ENCODE results near the gene FAM89B.

FAM89B gene

DNA sequence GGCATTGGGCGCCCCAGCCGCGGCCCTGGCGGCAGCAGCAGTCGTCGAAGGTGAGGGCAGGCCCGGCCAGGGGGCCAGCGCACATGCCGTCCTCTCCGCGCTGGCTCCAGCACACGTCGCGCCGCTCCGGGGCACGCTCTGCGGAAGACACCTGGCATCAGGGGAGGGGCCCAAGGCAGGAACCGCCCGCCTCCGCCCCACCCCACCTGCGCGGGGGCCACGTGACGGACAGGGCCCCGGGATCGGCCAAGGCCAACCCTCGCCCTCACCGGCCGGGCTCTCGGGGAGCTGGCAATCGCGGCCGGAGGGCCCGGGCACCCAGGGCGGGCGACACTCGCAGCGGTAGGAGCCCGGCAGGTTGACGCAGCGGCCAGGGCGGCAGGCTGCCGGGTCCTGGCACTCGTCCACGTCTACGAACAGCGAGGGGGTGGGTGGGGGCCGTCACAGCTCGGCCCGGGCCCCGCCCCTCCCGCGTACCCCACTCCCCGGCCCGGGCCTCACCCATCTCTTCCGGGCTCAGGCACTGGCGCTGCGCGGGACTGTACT lies 32.5 kb upstream of the FAM89B start:
- DNase-seq: no peak

DNA sequence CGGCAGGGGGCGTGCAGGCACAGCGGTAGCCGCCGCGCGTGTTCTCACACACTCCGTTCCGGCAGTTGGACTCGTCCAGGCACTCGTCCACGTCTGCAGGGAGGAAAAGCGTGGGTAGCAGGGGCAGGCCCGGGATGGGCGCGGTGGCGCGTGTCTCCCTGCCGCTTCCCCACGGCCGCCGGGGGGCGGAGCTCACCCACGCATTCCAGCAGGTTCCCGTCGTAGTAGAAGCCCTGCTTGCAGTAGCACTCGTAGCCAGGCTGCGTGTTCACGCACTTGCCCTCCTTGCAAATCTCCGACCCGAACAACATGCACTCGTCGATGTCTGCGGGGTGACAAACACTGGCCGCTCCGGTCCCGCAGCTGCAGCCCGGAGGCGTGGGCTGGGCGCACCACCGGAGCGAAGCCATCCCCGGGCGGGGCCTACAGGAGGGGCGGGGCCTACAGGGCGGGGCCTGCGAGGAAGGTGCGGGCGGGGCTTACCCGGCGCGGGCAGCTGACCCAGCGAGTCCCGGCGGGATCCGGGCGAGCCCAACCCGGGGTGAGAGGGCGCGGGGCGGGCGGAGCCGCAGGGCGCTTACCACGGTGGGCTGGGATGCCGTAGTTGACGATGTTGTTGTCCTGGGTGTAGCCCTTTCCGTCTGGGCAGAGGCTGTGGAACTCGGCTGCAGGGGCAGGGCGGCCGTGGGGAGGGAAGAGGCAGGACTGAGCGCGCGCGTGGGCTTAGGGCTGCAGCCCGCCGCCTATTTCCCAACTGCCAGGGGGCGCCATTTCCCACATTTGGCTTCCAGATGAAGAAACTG lies 31.8 kb upstream of the FAM89B start:
- peak; percentile 91 for DNase-seq

DNA sequence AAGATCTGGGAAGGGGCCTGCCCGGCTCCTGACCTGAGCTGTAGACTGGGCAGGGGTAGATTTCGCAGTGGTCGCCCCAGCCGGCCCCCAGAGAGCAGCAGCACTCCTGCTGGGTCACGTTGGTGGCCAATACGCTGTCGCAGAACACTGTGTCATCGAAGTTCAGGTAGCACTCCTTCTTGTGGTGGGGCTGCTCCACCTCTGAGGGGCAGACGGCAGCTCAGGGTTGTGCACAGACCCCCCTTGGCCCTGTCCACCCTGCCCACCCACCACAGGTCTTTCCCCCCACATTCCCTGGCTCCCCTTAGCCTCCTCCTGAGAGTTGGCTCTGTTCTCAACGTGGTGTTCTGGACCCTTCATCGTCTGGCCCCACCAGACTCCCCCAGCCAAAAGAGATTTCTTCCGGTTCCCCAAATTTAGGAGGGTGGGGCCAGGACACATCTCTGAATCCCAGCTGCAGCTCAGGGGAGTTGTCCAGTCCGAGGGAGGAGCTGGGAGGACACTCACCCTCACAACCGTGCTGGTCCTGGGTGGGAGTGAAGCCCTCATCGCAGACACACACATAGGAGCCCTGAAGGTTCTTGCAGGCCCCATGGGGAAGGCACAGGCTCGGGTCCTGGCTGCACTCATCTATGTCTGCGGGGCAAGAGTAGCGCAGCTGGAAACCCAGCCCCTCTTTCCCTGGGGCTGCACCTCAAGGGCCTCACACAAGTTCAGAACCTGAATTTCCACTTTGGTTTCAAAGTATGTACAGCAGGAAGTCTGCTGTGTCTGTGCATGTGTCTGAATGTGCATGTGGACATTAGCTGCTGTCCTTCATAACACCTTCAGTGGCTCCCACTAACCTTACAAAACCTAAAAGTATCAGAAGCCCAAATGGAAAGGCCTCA lies 31.0 kb upstream of the FAM89B start:
- no peak for DNase-seq

DNA sequence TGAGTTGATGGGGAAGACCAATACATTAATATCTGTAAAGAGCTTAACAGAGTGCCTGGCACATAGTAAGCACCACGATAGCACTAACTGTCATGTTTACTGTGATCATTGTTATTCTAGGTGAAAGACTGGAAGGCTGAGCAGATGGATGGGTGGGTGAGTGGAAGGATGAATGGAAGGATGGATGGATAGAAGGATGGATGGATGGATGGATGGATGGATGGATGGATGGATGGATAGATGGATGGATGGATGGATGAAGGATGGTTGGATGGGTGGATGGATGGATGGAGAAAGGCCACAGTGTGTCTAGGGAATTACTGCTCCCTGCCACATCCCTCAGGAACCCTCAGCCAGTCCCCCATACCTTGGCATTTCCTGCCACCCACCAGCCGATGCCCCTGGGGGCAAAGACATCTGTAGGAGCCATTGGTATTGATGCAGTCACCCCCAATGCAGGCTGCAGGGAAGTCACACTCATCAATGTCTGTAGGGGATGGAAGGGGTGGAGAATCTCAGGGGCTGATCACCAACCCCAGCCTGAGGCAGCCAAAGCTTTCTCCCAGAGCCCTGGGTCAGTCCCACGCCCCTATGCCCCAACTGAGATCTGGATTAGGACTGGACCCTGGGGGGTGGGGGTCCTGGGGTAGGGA lies 29.5 kb upstream of the FAM89B start:
- DNase-seq: no peak

DNA sequence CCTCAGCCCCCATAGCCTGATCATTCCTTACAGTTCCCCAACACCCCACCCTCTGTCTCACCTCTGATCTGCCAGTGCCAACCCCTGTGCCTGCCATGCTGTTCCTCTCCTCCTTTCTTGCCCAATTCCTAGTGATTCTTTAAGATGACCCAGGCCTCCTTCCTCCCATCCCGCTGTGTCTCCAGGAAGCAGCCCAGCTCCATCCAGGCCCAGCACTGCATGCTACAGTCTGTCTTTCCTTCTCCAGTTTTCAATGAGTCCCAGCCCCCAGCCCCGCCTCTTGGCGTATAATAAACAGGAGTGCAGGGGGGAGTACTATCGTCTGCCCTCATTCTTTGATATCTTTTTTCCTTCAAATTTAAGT lies 26.5 kb upstream of the FAM89B start:
- DNase-seq: no peak

DNA sequence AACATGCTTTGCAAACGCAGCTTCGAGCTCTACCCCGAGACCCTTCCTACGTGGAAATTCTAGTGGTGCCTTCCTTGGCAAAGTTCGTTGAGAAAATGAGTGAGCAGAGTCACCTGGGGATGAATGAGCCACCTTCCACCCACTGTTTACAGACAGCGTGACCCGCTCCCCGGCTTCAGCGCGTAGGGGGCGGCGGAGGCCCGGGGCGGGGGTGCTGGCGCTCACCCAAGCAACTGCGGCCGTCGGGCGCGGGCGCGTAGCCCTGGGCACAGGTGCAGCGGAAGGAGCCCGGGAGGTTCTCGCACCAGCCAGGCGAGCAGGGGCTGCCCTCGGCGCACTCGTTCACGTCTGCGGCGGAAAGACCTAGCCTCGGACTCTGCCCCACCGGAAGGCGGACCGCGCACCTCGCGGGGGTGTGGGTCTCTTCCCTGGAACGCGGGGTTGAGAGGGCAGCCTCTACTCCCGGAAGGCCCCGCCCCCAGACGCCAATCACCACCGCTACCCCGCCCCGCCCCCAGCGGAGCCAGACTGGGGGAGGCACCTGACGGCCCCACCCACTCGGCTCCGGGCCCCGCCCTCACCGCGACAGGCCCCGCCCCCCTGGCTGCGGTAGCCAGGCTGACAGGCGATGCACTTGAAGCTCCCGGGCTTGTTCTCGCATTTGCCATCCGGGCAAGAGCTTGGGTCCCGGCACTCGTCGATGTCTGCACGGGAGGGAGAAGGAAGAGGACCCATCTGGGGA lies 25.9 kb upstream of the FAM89B start:
- no peak for DNase-seq

DNA sequence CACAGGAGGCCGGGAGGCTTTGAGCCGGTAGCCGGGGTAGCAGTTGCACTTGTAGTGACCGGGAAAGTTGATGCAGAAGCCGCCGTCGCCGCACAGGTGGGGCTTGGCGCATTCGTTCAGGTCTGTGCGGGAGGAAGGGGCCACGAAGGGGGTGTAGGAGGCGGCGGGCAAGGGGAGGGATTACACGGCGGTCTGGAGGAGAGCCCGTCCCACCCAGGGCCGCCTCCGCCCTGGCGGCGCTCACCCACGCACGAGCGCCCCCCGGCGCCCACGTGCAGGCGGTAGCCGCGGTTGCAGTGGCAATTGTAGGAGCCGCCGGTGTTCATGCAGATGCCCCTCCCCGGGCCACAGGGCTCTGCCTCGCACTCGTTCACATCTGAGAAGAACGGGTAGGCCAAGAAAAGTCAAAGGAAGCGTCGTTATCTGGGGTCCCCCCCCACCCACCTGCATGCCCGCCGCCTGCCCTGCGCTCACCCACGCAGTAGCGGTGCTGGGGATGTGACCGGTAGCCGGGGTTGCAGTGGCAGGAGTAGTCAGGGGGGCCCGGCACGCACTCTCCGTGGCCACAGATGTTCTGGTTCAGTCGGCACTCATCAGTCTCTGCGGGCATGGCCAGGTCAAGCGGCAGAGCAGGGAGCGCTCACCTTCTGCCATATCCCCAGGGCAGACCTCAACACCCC lies 24.8 kb upstream of the FAM89B start:
- DNase-seq: no peak

DNA sequence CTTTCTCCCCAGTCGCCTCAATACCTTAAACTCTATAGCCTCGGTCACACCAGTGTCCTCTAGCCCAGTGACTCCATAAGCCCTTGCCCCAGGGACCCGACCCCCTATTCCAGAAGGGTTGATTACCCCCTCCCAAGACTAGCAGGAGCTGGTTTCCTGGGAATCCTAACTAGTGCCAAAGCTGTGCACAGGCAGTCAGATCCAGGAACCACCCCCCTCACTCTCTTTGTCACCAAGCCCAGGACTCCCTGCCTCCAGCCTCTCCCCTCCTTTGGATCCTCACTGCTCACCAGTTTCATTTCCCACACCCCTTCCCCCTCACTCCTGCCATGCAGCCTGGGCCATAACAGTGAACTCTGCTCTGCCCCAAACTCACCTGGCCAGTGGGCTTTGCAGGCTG lies 23.9 kb upstream of the FAM89B start:
- DNase-seq: no peak

DNA sequence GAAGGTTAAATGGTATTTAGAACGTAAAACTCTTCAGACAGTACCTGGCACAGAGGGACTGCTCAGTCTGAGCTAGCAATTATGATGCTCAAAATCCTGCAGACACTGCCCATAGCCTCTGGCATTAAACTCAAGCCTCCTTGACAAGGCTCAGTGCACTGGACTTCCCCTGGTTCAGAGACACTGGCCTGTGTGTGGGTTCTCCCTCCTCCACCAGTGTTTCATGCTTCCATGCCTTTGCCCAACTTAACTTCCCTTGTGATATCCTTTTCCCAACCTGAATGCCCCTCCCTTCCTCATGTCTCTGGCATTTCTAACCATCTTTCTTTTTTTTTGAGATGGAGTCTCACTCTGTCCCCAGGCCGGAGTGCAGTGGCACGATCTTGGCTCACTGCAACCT lies 23.2 kb upstream of the FAM89B start:
- DNase-seq: no peak

DNA sequence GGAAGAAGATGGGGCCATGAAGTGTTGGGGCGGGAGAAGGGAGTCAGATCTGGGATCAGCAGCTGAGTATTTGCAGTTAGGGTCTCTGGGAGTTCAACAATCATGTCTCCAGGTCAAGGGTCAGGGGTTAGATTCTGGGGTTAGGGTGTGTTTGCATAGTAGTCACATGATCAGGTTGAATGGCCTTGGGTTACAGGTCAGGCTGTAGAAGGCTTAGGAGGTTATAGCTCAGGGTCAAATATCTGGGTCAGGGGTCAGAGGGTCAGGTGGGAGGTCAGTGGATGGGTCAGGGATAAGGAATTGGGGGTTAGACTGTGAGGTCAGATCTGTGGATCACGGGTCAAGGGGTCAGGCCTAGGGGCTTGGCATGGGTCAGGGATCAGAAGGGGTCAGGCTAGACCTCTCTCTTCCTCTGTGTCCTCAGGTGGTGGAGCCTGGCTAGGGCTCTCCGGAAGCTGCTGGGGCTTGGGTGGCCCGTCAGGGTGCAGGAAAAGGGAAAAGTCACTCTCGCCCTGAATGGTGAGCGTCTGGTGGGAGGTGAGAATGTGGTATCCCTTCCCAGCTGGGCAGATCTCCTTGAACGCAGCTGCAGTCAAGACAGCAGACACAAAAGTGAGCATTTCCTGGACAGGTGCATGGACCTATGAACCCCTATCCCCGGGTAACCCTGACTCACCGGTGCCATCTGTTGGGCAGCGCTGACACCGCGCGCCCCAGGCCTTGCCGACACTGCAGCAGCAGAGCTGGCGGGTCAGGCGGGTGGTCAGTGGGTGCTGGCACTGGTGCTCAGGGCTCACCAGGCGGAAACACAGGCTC lies 20.6 kb upstream of the FAM89B start:
- DNase-seq: no peak

DNA sequence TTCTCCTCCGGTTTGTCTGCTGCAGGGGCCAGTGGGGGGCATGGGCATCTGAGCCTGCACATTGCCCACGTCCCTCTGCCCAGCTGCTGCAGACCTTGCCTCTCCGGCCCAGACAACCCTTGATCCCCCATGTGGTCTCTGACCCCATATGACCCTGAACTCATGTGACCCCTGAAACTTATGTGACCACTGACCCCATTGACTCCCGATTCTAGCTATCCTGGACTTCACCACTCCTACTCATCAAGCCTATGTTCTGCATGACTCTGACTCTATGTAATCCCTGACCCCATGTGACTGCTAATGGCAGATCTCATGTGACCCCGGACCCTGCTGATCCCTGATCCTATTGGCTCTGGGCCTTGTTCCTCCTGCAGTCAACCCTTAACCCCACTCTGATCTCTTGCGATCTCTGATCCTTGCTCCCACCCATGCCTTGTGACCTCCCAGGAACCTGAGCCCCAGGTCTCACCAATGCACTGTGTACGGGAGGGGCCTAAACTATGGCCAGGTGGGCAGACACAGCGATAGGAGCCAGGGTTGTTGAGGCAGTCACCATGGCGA lies 19.9 kb upstream of the FAM89B start:
- DNase-seq: no peak

DNA sequence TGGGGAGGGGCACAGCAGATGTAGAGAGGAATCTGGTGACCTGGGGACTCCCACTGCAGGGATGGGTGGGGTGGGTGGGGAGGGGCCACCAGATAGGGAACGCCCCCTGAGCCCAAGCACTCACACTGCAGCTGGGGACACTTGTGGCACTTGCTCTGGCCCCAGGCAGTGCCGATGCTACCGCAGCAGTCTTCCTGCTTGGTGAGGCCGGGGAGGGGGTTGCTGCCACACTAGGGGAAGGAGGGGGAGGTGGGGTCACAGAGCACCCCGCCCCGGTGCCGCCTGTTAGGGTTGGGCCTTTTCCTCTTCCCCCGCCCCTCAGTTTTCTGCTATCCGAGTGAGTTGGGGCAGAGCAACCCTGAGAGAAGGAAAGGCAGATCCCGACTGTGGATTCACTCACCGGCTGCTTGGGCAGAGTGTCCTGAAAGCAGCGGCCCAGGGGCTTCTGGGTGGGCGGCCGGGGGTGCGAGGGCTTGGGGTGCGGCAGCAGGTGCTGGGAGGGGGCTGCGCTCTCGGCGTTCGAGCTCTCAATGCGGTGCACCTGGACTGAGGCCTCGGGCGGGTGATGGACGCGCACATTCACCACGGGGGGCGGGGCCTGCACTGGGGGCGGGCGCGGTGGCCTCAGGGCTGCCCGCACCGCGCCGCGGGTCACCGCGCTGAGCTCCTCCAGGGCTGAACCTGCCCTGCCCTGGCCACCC lies 18.9 kb upstream of the FAM89B start:
- no peak for DNase-seq

DNA sequence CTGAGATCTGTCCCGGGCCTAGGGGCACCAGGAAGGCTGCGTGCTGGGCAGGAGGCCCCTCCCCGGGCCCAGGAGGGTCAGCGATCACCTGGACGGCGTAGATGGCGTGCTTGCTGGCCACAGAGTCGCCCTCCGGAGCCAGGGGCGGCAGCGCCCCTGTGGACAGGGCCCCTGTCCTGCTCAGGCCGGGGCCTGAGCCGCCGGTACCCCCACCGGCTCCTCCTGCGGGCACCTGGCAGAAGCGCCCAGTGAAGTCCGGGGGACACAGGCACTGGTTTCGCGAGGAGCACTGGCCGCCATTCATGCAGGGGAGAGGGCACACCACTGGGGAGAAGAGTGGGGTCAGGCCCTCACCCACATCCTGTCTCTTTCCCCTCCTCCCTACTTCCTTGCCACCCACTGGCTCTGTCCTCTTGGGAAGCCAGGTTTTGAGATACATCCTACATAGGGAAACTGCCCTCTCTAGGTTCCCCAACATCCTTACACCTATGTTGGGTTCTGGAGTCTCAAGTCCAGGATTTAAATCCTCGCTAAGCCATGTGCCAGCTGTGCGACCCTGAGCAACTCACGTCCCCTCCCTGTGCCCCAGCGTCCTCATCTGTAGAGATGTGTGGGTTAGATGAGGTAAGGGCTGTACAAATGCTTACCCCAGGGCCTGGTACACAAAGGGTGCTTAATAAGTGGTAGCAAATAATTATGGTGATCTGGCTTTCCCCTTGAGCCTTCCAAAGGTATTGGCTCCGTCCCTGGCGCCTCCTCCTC lies 18.1 kb upstream of the FAM89B start:
- no peak for DNase-seq

DNA sequence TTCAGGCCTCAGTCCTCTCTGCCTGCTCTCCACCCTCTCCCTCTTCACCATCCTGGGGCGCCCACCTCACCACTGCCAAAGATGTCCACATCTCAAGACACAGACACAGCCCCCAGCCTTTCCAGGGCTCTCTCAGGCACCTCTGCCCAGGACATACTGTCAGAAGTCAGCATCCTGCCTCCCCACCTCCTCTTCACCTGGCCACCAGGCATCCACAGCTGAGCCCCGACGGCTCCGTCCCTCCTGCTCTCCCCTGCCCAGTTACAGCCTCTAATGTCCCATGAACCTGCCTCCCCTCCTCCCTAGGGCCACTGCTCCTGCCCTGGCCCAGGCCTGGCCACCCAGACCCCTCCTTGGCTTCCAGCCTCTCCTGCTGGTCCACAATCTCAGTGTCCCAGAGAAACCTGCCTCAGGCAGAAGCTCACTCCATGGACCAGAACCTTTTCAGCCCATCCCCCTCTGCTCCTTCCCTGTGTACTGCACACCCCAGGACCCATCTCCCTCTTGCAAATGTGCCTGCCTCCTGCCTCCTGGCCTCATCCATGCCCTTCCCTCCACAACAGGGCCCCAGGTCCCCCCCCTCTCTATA lies 17.4 kb upstream of the FAM89B start:
- no peak for DNase-seq

DNA sequence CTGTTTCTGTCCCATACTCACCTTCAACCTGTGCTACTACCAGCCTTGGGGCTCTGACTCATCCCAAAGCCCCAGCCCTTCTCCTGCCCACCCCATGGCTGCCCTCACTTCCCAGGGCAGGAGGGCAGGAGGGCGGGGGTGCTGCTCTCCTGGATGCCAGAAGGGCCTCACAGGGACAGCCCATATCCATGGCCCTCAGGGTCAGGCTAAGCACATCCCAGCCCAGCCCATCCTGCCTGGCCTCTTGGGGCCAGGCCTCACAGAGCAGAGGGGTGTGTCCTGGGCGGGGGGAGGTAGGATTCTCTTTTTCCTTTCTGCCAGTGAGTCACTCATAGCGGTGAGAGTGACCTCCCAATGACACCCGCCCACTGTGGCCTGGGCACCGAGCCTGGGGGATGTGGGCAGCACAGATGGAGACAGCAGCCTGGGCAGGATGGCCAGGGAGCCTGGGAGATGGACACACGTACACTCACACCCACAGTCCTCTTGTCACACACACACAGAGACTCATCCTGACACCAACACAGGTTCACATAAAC lies 16.6 kb upstream of the FAM89B start:
- peak; percentile 85 for DNase-seq

DNA sequence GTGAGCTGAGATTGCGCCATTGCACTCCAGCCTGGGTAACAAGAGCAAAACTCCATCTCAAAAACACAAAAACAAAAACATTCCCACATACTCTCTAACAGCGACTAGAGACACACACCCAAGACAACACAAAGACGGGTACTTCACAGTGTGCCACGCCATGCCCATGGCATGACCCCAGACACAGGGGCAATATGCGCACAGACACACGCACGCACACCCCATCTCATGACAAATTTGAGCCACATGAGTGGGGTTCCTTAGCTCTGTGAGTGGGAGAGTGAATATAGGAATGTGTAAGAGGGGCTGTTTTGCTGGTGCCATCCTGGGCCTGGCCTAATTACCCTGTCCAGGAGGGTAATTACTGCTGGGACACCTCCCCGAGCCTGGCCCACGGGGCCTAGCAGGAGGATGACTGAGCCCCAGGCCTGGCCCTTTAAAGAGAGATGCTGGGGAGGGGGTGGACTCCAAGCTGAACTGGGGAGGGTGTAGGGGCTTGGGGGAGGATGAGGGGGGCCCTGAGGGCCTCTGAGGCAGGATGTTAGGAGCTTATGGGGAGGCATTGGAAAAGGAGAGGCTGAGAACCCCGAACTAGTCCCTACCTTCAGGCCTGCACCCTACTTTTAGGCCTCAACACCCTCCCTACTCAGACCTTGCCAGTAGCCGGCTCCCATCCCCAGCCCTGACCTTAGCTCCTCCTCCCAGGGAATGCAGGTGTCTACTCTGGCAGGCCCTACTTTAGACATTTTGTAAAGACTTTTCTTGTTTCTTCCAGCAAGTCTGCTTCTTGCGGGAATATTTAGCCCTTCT lies 15.7 kb upstream of the FAM89B start:
- DNase-seq: no peak

DNA sequence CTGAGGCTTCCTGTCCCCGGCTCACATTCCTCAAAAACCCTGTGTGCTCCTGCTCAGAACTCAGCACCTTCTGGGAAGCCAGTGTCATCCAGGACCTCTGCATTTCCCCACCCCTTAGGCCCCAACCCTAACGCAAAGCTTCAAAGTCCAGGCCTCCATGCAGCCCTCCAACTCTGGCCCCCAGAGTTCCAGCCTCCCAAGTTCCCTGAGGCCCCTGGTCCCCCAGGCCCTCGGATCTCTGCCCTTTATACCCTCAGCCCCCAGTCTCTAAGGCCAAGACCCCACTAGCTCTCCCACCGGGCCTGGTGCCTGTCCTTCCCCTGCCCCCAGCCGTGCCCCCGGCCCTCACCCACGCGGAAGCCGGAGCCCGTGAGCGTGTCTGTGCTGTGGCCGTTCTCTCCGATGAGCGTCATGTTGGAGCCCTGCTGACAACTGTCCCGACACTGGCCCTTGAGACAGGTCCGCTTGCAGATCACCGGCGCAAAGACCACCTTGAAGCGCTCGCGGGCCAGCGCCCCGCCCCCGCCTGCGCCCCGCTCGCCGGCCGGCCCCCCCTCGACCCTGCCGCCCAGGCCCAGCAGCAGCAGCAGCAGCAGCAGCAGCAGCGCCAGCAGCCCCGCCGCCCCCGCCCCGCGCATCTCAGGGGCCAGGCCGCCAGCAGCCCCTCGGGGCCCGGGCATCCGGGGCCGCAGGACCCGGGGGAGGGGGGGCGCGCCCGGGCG lies 14.9 kb upstream of the FAM89B start:
- DNase-seq: no peak

Data from T1000 (cell line).